Measurements from ENCODE around the gene BRCA2. TPM values are rescaled to one million over a fixed set of nuclear protein-coding genes. Genes with fewer than 3 reads are reported as not detected.
A peak's percentile ranks its signal among the peaks of the same experiment; 100 is the strongest.

Gene BRCA2
- polyA plus RNA-seq, 1 experiment = 0.91 TPM

DNA sequence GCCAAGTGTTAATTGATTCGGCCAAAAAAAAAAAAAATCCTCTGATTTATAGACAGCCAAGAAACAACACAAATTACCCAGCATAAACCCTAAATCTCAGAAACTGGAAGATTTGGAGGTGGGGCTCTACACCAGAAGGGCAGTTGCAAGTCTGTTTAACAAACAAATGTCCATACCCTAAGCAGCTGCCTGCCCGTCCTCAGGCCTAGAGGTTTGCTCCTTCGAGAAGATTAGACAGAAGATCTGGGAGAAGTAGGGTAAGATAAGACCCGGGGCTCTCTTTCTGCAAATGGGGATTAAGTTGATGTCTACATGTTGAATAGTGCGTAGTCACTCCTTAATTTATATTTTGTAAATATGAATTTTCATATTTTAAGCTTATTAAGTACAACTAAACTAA is 116.1 kb downstream of the BRCA2 start:
- no peaks in the 10 kb centered on the region for H3K36me3 ChIP-seq (ENCODE audit: control insufficient read depth, insufficient read depth, low read length)
- DNase-seq (ENCODE audit: low read depth) = no peak
- TF ChIP-seq, protein P1, sequence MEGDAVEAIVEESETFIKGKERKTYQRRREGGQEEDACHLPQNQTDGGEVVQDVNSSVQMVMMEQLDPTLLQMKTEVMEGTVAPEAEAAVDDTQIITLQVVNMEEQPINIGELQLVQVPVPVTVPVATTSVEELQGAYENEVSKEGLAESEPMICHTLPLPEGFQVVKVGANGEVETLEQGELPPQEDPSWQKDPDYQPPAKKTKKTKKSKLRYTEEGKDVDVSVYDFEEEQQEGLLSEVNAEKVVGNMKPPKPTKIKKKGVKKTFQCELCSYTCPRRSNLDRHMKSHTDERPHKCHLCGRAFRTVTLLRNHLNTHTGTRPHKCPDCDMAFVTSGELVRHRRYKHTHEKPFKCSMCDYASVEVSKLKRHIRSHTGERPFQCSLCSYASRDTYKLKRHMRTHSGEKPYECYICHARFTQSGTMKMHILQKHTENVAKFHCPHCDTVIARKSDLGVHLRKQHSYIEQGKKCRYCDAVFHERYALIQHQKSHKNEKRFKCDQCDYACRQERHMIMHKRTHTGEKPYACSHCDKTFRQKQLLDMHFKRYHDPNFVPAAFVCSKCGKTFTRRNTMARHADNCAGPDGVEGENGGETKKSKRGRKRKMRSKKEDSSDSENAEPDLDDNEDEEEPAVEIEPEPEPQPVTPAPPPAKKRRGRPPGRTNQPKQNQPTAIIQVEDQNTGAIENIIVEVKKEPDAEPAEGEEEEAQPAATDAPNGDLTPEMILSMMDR (IDR thresholded peaks at IDR 0.05; ENCODE audit: insufficient read depth, low read depth, low read length) = no peak
- H3K4me3 ChIP-seq (ENCODE audit: low read depth, low read length) = no peak overlapping the region
- H3K27me3 ChIP-seq (ENCODE audit: control insufficient read depth, insufficient read depth, low read length) = no peaks in the 10 kb centered on the region
- ChIA-PET CTCF (no interaction called here), POLR2A (no interaction called here)

DNA sequence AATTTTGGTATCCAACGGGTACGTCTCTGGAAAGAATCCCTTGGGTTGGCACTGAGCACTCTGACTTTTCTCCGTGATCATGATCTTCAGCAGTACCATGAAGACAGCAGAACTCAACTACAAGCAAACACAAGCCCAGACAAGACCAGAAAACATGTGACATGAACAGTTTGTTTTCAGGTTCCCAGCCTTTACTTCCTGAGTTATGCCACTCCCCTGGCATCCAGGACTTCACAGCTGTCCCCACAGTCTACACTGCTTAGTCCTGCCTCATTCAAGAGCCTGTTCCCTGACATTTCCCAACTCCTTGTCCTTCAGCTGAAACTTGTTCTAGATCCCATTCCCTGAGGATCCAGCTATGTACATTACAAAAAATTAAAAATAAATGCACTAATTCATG is 117.5 kb downstream of the BRCA2 start:
- Histone ChIP-seq H3K27me3 (ENCODE audit: control insufficient read depth, insufficient read depth, low read length) (no peaks in the 10 kb centered on the region), H3K36me3 (ENCODE audit: control insufficient read depth, insufficient read depth, low read length) (no peaks in the 10 kb centered on the region), H3K4me3 (ENCODE audit: low read depth, low read length) (no peak overlapping the region)
- POLR2A ChIA-PET = no interaction called here
- no peak for DNase-seq (ENCODE audit: low read depth)
- CTCF ChIA-PET = no interaction called here
- TF ChIP-seq, protein P1 (IDR thresholded peaks at IDR 0.05; ENCODE audit: insufficient read depth, low read depth, low read length) = no peak

DNA sequence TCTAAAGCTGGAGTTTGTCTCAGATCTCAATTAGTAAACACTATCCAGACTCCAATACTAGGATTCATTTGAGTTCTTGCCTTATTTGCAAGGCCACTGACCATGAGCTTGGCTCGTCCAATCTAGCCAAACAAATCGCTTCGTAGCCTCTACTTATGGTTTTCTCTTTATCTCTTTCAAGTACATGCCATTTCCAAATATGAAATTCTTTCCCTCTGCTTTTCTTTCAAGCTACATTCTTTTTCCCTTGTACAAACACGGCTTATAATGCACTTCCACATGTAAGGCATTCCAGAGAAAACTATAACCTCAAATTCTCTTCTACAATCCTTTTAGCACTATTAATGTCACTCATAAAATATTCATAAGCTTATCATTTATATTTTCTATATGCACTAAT is 123.6 kb downstream of the BRCA2 start:
- Histone ChIP-seq H3K27me3 (ENCODE audit: control insufficient read depth, insufficient read depth, low read length) (no peaks in the 10 kb centered on the region), H3K36me3 (ENCODE audit: control insufficient read depth, insufficient read depth, low read length) (no peaks in the 10 kb centered on the region), H3K4me3 (ENCODE audit: low read depth, low read length) (no peak overlapping the region)
- no peak for DNase-seq (ENCODE audit: low read depth)
- CTCF ChIA-PET = interaction anchor here (1.0 to 1.1 kb wide), 2 partner anchors 10 to 55 kb away, joined by 3 to 5 read pairs; no protein-coding TSS in a partner anchor
- TF ChIP-seq, protein P1 (IDR thresholded peaks at IDR 0.05; ENCODE audit: insufficient read depth, low read depth, low read length) = no peak
- POLR2A ChIA-PET = no interaction called here

DNA sequence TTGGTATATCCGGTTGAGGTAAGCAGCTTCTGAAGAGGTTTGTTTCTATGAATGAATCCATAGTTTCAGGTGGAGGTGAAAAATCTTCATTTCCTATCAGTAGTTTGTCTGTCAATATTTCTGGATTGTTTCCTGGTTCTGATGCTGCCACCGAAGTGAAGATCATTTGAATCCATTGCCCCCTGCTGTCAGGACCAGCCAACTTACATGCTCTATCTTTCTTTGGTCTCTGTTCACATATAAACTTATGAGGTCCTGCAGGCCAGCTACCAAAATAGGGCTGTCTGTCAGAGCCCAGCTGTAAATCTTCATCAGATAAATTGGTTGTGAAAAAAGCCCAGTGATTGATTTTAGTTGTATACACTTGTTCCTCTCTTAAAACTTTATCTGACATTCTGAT is 127.8 kb downstream of the BRCA2 start:
- TF ChIP-seq, protein P1 (IDR thresholded peaks at IDR 0.05; ENCODE audit: insufficient read depth, low read depth, low read length) = peak; percentile 16; the same call in 1 of the 2 replicates
- H3K36me3 ChIP-seq (ENCODE audit: control insufficient read depth, insufficient read depth, low read length) = no peaks in the 10 kb centered on the region
- H3K27me3 ChIP-seq (ENCODE audit: control insufficient read depth, insufficient read depth, low read length) = no peaks in the 10 kb centered on the region
- ChIA-PET CTCF (interaction anchor here (0.8 to 1.8 kb wide), 3 partner anchors 10 to 197 kb away, joined by 3 to 4 read pairs (median 4); no protein-coding TSS in a partner anchor), POLR2A (no interaction called here)
- no peak overlapping the region for H3K4me3 ChIP-seq (ENCODE audit: low read depth, low read length)
- no peak for DNase-seq (ENCODE audit: low read depth)

DNA sequence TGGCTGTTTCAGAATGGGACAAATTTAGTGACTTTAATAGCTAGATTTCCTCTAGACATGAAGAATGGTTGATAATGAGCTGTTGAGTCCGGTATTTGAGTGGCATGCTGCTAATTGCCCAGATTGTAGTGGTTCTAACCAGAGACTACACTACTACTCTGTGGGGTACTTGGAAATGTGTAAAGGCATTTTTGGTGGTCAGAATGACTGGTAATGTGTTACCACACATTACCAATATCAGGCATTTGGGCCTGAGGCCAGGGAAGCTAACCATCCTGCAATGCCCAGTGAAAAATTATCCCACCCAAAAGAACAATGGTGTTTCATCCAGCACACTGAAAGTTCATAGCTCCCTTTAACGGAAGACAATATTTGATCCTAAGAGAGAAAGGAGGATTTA is 130.2 kb downstream of the BRCA2 start:
- TF ChIP-seq, protein P1 (IDR thresholded peaks at IDR 0.05; ENCODE audit: insufficient read depth, low read depth, low read length) = no peak
- H3K36me3 ChIP-seq (ENCODE audit: control insufficient read depth, insufficient read depth, low read length) = no peaks in the 10 kb centered on the region
- no peaks in the 10 kb centered on the region for H3K27me3 ChIP-seq (ENCODE audit: control insufficient read depth, insufficient read depth, low read length)
- DNase-seq (ENCODE audit: low read depth) = no peak
- no peak overlapping the region for H3K4me3 ChIP-seq (ENCODE audit: low read depth, low read length)
- CTCF ChIA-PET = no interaction called here
- POLR2A ChIA-PET = no interaction called here
